Mammary microvascular endothelial cell (primary cell): ENCODE measurements around the gene B4GALT5. TPM values are rescaled to one million over a fixed set of nuclear protein-coding genes. Genes with fewer than 3 reads are reported as not detected.

Experiments used
- total RNA-seq: library from RNA; depleted of rRNA; stranded (reverse); fragments of >200 nt; gene quantifications from 2 replicates; pipeline ENCODE4 v1.2.3, GENCODE V29; 2015

B4GALT5 gene, protein sequence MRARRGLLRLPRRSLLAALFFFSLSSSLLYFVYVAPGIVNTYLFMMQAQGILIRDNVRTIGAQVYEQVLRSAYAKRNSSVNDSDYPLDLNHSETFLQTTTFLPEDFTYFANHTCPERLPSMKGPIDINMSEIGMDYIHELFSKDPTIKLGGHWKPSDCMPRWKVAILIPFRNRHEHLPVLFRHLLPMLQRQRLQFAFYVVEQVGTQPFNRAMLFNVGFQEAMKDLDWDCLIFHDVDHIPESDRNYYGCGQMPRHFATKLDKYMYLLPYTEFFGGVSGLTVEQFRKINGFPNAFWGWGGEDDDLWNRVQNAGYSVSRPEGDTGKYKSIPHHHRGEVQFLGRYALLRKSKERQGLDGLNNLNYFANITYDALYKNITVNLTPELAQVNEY
- 27.4 and 27.9 TPM in 2 replicates for total RNA-seq

DNA sequence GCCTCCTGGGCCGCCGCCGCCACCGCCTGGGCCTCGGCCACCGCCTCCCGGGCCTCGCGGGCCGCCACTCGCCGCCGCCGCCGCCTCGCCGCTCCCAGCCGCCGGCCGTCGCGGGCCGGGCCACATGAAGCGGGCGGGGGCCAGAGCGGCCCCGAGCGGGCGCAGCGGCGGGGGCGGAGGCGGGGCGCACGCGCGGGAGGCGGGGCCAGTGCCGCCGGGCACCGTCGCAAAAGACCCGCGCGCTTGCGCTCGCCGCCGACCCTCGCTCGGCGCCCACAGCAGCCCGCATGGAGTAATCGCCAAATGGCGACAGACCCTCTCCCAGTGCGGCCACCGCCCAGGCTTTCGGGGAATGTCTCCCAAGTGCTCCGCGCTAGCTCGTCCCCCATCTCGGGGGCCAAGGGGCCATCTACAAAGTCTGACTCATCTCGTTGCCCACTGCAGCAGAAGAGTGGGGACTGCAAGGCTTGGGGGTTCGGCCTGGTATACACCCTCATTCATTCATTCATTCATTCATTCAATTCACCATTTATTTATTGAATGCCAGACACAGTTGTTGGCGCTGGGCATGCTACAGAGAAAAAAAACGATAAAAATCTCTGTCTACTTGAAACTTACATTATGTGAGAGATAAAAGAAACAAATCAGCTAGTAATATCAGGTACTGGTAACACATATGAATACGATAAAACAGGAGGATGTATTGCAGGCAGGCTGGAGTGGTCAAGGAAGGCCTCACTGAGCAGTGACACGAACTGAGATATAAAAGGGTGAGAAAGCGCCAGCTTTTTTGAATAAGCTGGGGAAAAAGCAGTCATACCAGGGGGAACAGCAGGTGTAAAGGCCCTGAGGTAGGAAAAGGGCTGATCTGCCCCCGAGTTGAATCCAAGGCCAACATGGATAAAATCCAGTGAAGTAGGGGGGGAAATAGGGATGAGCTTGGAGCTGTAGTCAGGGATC, at the start of gene B4GALT5:
Gene B4GALT5, minus strand, starts transcription at position 126 of the 960 bp plus-strand sequence. CDS start 188 bp downstream, outside the sequence.

Other genes with a start within 250 kb of the B4GALT5 start
- gene KCNB1, start 231.2 kb downstream of the B4GALT5 start, total RNA-seq, result not detected in 2 replicates
- 0.30 and 0.33 TPM in 2 replicates for gene PTGIS, start 145.7 kb downstream of the B4GALT5 start, total RNA-seq
- 4.8 and 6.3 TPM in 2 replicates for gene SLC9A8, start 99.0 kb upstream of the B4GALT5 start, total RNA-seq
- 3.1 and 4.4 TPM in 2 replicates for gene SPATA2, start 201.7 kb upstream of the B4GALT5 start, total RNA-seq
- 84.7 and 109 TPM in 2 replicates for gene RNF114, start 222.5 kb upstream of the B4GALT5 start, total RNA-seq